Cardiac fibroblast (primary cell): ENCODE results near the gene LRRC10B.

Source experiments
- DNase-seq, 2 donors: peaks; one replicate each; pipeline versions ENCODE4 v3.0.0 to v3.0.0-alpha.2; 2010; ENCODE audit warnings: low read depth in 2 of 2
- H3K4me3 ChIP-seq, 2 donors: replicated peaks in 1 of 2; 1 replicate in 1 of 2; 2 replicates in 1 of 2; pipeline ENCODE4 v1.5.1; 2011; ENCODE audit warnings: low read depth in 2 of 2, low read length in 2 of 2, mild to moderate bottlenecking in 2 of 2, moderate library complexity in 1 of 2
- CTCF ChIP-seq: IDR thresholded peaks from one replicate; pipeline ENCODE4 v1.5.1; 2011; ENCODE audit warnings: low read depth, mild to moderate bottlenecking, low read length, inconsistent platforms

LRRC10B gene

GRCh38 chr11:61480261-61480993, 28.1 kb upstream of the LRRC10B start:
- no peak overlapping the region for H3K4me3 ChIP-seq
- no peak for DNase-seq
- no peak for TF ChIP-seq CTCF

- H3K4me3 ChIP-seq = no peak overlapping the region
- TF ChIP-seq CTCF = no peak
- peak; percentile 29 to 46 for DNase-seq
Observed at GRCh38 chr11:61480994-61481335, 27.6 kb upstream of the LRRC10B start.

GRCh38 chr11:61481806-61482205, 26.7 kb upstream of the LRRC10B start:
- no peak overlapping the region for H3K4me3 ChIP-seq
- TF ChIP-seq CTCF = no peak
- DNase-seq = no peak

GRCh38 chr11:61482513-61482912, 26.0 kb upstream of the LRRC10B start:
- no peak for DNase-seq
- H3K4me3 ChIP-seq = no peak overlapping the region
- TF ChIP-seq CTCF = peak; percentile 71

- H3K4me3 ChIP-seq = no peak overlapping the region
- DNase-seq = no peak
- TF ChIP-seq CTCF = no peak
Observed at GRCh38 chr11:61484541-61484940, 24.0 kb upstream of the LRRC10B start.

GRCh38 chr11:61485080-61485479, 23.5 kb upstream of the LRRC10B start:
- no peak for TF ChIP-seq CTCF
- H3K4me3 ChIP-seq = no peak overlapping the region
- DNase-seq = no peak
